Right lobe of liver (tissue), 6 donors: ENCODE results near the gene USP47. TPM values are rescaled to one million over a fixed set of nuclear protein-coding genes. Genes with fewer than 3 reads are reported as not detected.

Experiments
- ATAC-seq, 4 donors: fragments of 200-7000 bp; cut with Tn5 transposase; one replicate each; pipeline ENCODE4 v1.9.1; 2020; ENCODE audit warnings: mild to moderate bottlenecking in 4 of 4, moderate library complexity in 4 of 4
- DNase-seq, 3 donors: peaks; one replicate each; pipeline ENCODE4 v3.0.0-alpha.2; 2020
- H3K27ac ChIP-seq, 3 donors: fragments of 200-600 bp; one replicate each; pipeline ENCODE4 v1.8.0; 2022
- H3K27me3 ChIP-seq, 2 donors: fragments of 200-600 bp; one replicate each; pipeline ENCODE4 v1.8.0; 2022
- H3K36me3 ChIP-seq, 4 donors: fragments of 200-600 bp; sonication (generic) in 1 of 4; one replicate each; pipeline versions ENCODE4 v1.5.1 to v1.8.0; 2017 to 2022; ENCODE audit warnings: control low read depth in 1 of 4
- H3K4me1 ChIP-seq, 4 donors: fragments of 200-600 bp; sonication (generic) in 1 of 4; one replicate each; pipeline versions ENCODE4 v1.5.1 to v1.8.0; 2017 to 2022; ENCODE audit warnings: control low read depth in 1 of 4
- H3K4me3 ChIP-seq, 3 donors: fragments of 200-600 bp; one replicate each; pipeline ENCODE4 v1.8.0; 2022
- H3K9me3 ChIP-seq, 4 donors: fragments of 200-600 bp; sonication (generic) in 1 of 4; one replicate each; pipeline versions ENCODE4 v1.5.1 to v1.8.0; 2017 to 2022; ENCODE audit warnings: control low read depth in 1 of 4
- CTCF ChIP-seq, 4 donors: fragments of 200-600 bp in 3 of 4; fragments of 450-650 bp in 1 of 4; IDR thresholded peaks; one replicate each; pipeline versions ENCODE4 v1.5.1 to v1.8.0; 2016 to 2022; ENCODE audit warnings: antibody characterized with exemption in 4 of 4, mild to moderate bottlenecking in 2 of 4
- POLR2A ChIP-seq: fragments of 450-650 bp; IDR thresholded peaks from one replicate; pipeline ENCODE4 v1.6.1; 2017; ENCODE audit warnings: antibody characterized with exemption, mild to moderate bottlenecking
- WGBS: methylation state at CpG from one replicate; pipeline ENCODE4 v1.1.6; 2018; ENCODE audit warnings: low coverage, low lambda C conversion rate; ENCODE audit not compliant: insufficient coverage; ENCODE audit errors: missing lambda C conversion rate; 5-methylcytosine and 5-hydroxymethylcytosine counted together
- intact Hi-C, 2 donors: fragments of 100-400 bp; cut with DNase I; formaldehyde crosslinking; loops; one replicate each; pipeline versions ENCODE4 v1.11.2 to v1.14.1; 2022
- total RNA-seq, 6 experiments: library from RNA; depleted of rRNA in 2 of 6; stranded (reverse); fragments of >200 nt in 2 of 6; fragmentation: NEBNext Ultra II Directional in 3 of 6; extraction: Animal tissue kit (Norgen Biotek cat#: 25700) in 3 of 6; gene quantifications; one replicate each; pipeline versions ENCODE4 v1.1.0 to v1.2.4, GENCODE V29; 2016 to 2023
- donor health status: DM: no; HTN: yes; CAD: no.
- donor health status: DM: no; HTN: no; CAD: no.
- donor health status: DM: no; HTN: no; CAD: no.
- donor health status: DM: no; HTN: yes; CAD: no.
- donor health status: DM: no; HTN: yes; CAD: no.

The USP47 gene
- total RNA-seq, 6 experiments from 2014 or later, result 25.2 to 38.1 (median 29.6) TPM

DNA sequence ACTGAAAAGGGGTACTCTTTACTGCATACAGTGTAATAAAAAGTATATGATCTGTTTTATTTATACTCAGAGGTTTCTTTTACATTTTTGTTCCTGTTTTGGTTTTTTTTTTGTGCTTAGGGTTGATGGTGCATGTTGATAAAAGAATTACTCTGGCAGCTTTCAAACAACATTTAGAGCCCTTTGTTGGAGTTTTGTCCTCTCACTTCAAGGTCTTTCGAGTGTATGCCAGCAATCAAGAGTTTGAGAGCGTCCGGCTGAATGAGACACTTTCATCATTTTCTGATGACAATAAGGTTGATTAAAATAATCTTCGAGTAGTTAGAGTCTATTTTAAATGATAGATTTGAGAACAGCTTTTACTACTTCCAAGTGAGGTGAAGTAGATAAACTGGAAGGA is 106.1 kb downstream of the USP47 start:
- ATAC-seq, result peak; percentile 23 to 62 (median 54)
- Histone ChIP-seq H3K4me1 (peaks cover 0 to 48% (median 13%) of the 10 kb centered on the region in 4 donors), H3K9me3 (no peaks in the 10 kb centered on the region), H3K27ac (peak overlapping the region; percentile 43 to 88 (median 53)), H3K36me3 (peaks cover 0 to 9% (median under 1%) of the 10 kb centered on the region in 4 donors), H3K4me3 (no peak overlapping the region), H3K27me3 (no peaks in the 10 kb centered on the region)
- intact Hi-C loops, result no loop called here
- 44% methylated on average over 4 of the region's 4 CpGs for WGBS
- DNase-seq, result no peak
- TF ChIP-seq POLR2A (no peak), CTCF (IDR thresholded peaks at IDR 0.05) (no peak)

- H3K27me3 ChIP-seq, result no peaks in the 10 kb centered on the region
- peak; percentile 69 for TF ChIP-seq POLR2A
- TF ChIP-seq CTCF (IDR thresholded peaks at IDR 0.05), result no peak
- H3K4me3 ChIP-seq, result peak overlapping the region in 1 of 3 donors; percentile 19
- H3K36me3 ChIP-seq, result peaks cover 0 to 9% (median 3%) of the 10 kb centered on the region in 4 donors
- intact Hi-C loops, result no loop called here
- ATAC-seq (peak; percentile 90 to 97 (median 94)), DNase-seq (peak; percentile 38 to 77 (median 76))
- H3K4me1 ChIP-seq, result peaks cover 0 to 47% (median 13%) of the 10 kb centered on the region in 4 donors
- WGBS, result 30% methylated on average over 2 of the region's 2 CpGs
- H3K27ac ChIP-seq, result peak overlapping the region; percentile 43 to 88 (median 53)
- H3K9me3 ChIP-seq, result no peaks in the 10 kb centered on the region
These were observed 106.6 kb downstream of the USP47 start for GRCh38 chr11:11948242-11948947.

- peak overlapping the region in 1 of 3 donors; percentile 88 for H3K27ac ChIP-seq
- no peak overlapping the region for H3K4me3 ChIP-seq
- ATAC-seq (peak in 1 of 4 donors; percentile 20), DNase-seq (no peak)
- no peaks in the 10 kb centered on the region for H3K9me3 ChIP-seq
- no peaks in the 10 kb centered on the region for H3K27me3 ChIP-seq
- TF ChIP-seq CTCF (IDR thresholded peaks at IDR 0.05), result no peak
- no peak for TF ChIP-seq POLR2A
- H3K4me1 ChIP-seq, result peaks cover 0 to 36% (median 13%) of the 10 kb centered on the region in 4 donors
- peaks cover 0 to 15% (median 8%) of the 10 kb centered on the region in 4 donors for H3K36me3 ChIP-seq
- intact Hi-C loops, result no loop called here
These were observed 107.7 kb downstream of the USP47 start for GRCh38 chr11:11949482-11949881.

GRCh38 chr11:11952036-11952435 is 110.3 kb downstream of the USP47 start:
- intact Hi-C loops, result no loop called here
- Histone ChIP-seq H3K27ac (no peak overlapping the region), H3K4me1 (peaks cover 0 to 28% (median 12%) of the 10 kb centered on the region in 4 donors), H3K4me3 (no peak overlapping the region), H3K27me3 (no peaks in the 10 kb centered on the region), H3K36me3 (peaks cover 0 to 38% (median 25%) of the 10 kb centered on the region in 4 donors), H3K9me3 (no peaks in the 10 kb centered on the region)
- TF ChIP-seq POLR2A, result no peak
- TF ChIP-seq CTCF (IDR thresholded peaks at IDR 0.05), result no peak
- ATAC-seq (no peak), DNase-seq (no peak)
